H9 (cell line): ENCODE data around the gene SLC27A1. TPM values are rescaled to one million over a fixed set of nuclear protein-coding genes. Genes with fewer than 3 reads are reported as not detected.

Experiments used
- DNase-seq: peaks from one replicate; pipeline ENCODE4 v3.0.0-alpha.2; 2017
- H2AFZ ChIP-seq: one replicate; pipeline ENCODE4 v1.6.1; 2013; ENCODE audit warnings: mild to moderate bottlenecking, low read length, control low read depth, moderate library complexity
- H2AK5ac ChIP-seq: 2 replicates; pipeline ENCODE4 v1.6.1; 2013; ENCODE audit warnings: low read length, control low read depth, mixed read lengths; ENCODE audit not compliant: insufficient read length
- H2BK120ac ChIP-seq: one replicate; pipeline ENCODE4 v1.6.1; 2013; ENCODE audit warnings: low read depth, mild to moderate bottlenecking, low read length, control low read depth, inconsistent platforms; ENCODE audit not compliant: poor library complexity, severe bottlenecking
- H2BK12ac ChIP-seq: 2 replicates; pipeline ENCODE4 v1.6.1; 2013; ENCODE audit warnings: low read length, control low read depth, mixed read lengths, low read depth; ENCODE audit not compliant: insufficient read length
- H2BK15ac ChIP-seq: 2 replicates; pipeline ENCODE4 v1.6.1; 2013; ENCODE audit warnings: low read depth, low read length, control low read depth
- H2BK20ac ChIP-seq: one replicate; pipeline ENCODE4 v1.6.1; 2013; ENCODE audit warnings: low read depth, mild to moderate bottlenecking, low read length, control low read depth, inconsistent platforms; ENCODE audit not compliant: poor library complexity, severe bottlenecking
- H2BK5ac ChIP-seq: 2 replicates; pipeline ENCODE4 v1.6.1; 2013; ENCODE audit warnings: low read length, control low read depth, mixed read lengths; ENCODE audit not compliant: insufficient read length
- H3K14ac ChIP-seq: 2 replicates; pipeline ENCODE4 v1.6.1; 2013; ENCODE audit warnings: low read length, control low read depth; ENCODE audit not compliant: insufficient read depth
- H3K18ac ChIP-seq: 2 replicates; pipeline ENCODE4 v1.6.1; 2013; ENCODE audit warnings: low read depth, mild to moderate bottlenecking, mixed read lengths, low read length, control low read depth; ENCODE audit not compliant: insufficient read length
- H3K23ac ChIP-seq: 2 replicates; pipeline ENCODE4 v1.6.1; 2013; ENCODE audit warnings: low read length, control low read depth, mixed read lengths, low read depth; ENCODE audit not compliant: insufficient read length
- H3K23me2 ChIP-seq: 2 replicates; pipeline ENCODE4 v1.6.1; 2013; ENCODE audit warnings: low read depth, mild to moderate bottlenecking, mixed read lengths, low read length, control low read depth; ENCODE audit not compliant: insufficient read length, poor library complexity, severe bottlenecking
- H3K27ac ChIP-seq: 2 replicates; pipeline ENCODE4 v1.5.1; 2013; ENCODE audit warnings: low read length, control low read depth, mixed read lengths, low read depth; ENCODE audit not compliant: insufficient read length
- H3K27me3 ChIP-seq: 2 replicates; pipeline ENCODE4 v1.6.1; 2013; ENCODE audit warnings: low read length, control low read depth, inconsistent platforms; ENCODE audit not compliant: insufficient read depth
- H3K4ac ChIP-seq: 2 replicates; pipeline ENCODE4 v1.6.1; 2013; ENCODE audit warnings: low read depth, mild to moderate bottlenecking, control low read depth, inconsistent platforms, low read length, moderate library complexity
- H3K4me1 ChIP-seq: 2 replicates; pipeline ENCODE4 v1.6.1; 2013; ENCODE audit warnings: low read length, control low read depth, inconsistent platforms; ENCODE audit not compliant: insufficient read depth
- H3K4me2 ChIP-seq: 2 replicates; pipeline ENCODE4 v1.6.1; 2013; ENCODE audit warnings: low read length, control low read depth, mixed read lengths; ENCODE audit not compliant: insufficient read length, insufficient read depth
- H3K56ac ChIP-seq: 2 replicates; pipeline ENCODE4 v1.6.1; 2013; ENCODE audit warnings: low read depth, mild to moderate bottlenecking, mixed read lengths, low read length, control low read depth; ENCODE audit not compliant: insufficient read length
- H3K79me1 ChIP-seq: 2 replicates; pipeline ENCODE4 v1.6.1; 2013; ENCODE audit warnings: low read depth, mild to moderate bottlenecking, moderate library complexity, low read length, control low read depth, inconsistent platforms; ENCODE audit not compliant: insufficient read depth, poor library complexity, severe bottlenecking
- H3K79me2 ChIP-seq: 2 replicates; pipeline ENCODE4 v1.6.1; 2013; ENCODE audit warnings: low read length, control low read depth, inconsistent platforms; ENCODE audit not compliant: insufficient read depth
- H3K9ac ChIP-seq: 2 replicates; pipeline ENCODE4 v1.6.1; 2013; ENCODE audit warnings: low read length, control low read depth, mixed read lengths; ENCODE audit not compliant: insufficient read length; ENCODE audit errors: extremely low read depth
- H3K9me3 ChIP-seq: one replicate; pipeline ENCODE4 v1.6.1; 2013; ENCODE audit warnings: low read depth, low read length, inconsistent platforms; ENCODE audit not compliant: control insufficient read depth
- H3T11ph ChIP-seq: one replicate; pipeline ENCODE4 v1.6.1; 2013; ENCODE audit warnings: mild to moderate bottlenecking, low read length, control low read depth, inconsistent platforms
- H4K20me1 ChIP-seq: one replicate; pipeline ENCODE4 v1.6.1; 2013; ENCODE audit not compliant: control insufficient read depth, insufficient read length, insufficient read depth
- H4K5ac ChIP-seq: 2 replicates; pipeline ENCODE4 v1.6.1; 2013; ENCODE audit warnings: low read depth, mild to moderate bottlenecking, mixed read lengths, low read length, control low read depth; ENCODE audit not compliant: insufficient read length
- H4K8ac ChIP-seq: replicated peaks from 2 replicates; pipeline ENCODE4 v1.6.1; 2013; ENCODE audit warnings: low read length, control low read depth, mixed read lengths, low read depth; ENCODE audit not compliant: insufficient read length
- H4K91ac ChIP-seq: 2 replicates; pipeline ENCODE4 v1.6.1; 2013; ENCODE audit warnings: low read depth, mild to moderate bottlenecking, moderate library complexity, mixed read lengths, low read length, control low read depth; ENCODE audit not compliant: insufficient read length
- H3K27ac Mint-ChIP-seq, 3 experiments: 2 replicates in 2 of 3; 3 replicates in 1 of 3; pipeline ENCODE4 v1.8.0; 2020 to 2021; ENCODE audit warnings: mixed read lengths in 3 of 3, mild to moderate bottlenecking in 1 of 3, moderate library complexity in 1 of 3
- H3K27me3 Mint-ChIP-seq: 2 replicates; pipeline ENCODE4 v1.8.0; 2021; ENCODE audit warnings: low read depth, mild to moderate bottlenecking, moderate library complexity, mixed read lengths
- H3K36me3 Mint-ChIP-seq, 3 experiments: 2 replicates in 2 of 3; 3 replicates in 1 of 3; pipeline ENCODE4 v1.8.0; 2020 to 2021; ENCODE audit warnings: low read depth in 3 of 3, mixed read lengths in 3 of 3; ENCODE audit not compliant: insufficient read depth in 1 of 3
- H3K4me1 Mint-ChIP-seq, 2 experiments: 2 replicates each; pipeline ENCODE4 v1.8.0; 2020; ENCODE audit warnings: mixed read lengths in 2 of 2
- H3K4me3 Mint-ChIP-seq, 2 experiments: 2 replicates in 1 of 2; 3 replicates in 1 of 2; pipeline ENCODE4 v1.8.0; 2020 to 2021; ENCODE audit warnings: mild to moderate bottlenecking in 2 of 2, mixed read lengths in 2 of 2, moderate library complexity in 1 of 2
- H3K9me3 Mint-ChIP-seq, 2 experiments: 2 replicates in 1 of 2; 3 replicates in 1 of 2; pipeline ENCODE4 v1.8.0; 2020; ENCODE audit warnings: mild to moderate bottlenecking in 2 of 2, mixed read lengths in 2 of 2, moderate library complexity in 1 of 2
- CTCF ChIP-seq: fragments of 200-600 bp; sonication (generic); conservative IDR thresholded peaks from 3 replicates; pipeline ENCODE4 v1.8.0; 2021; ENCODE audit warnings: antibody characterized with exemption, mild to moderate bottlenecking
- WGBS: extraction: QIAGEN DNeasy Blood & Tissue Kit; methylation state at CpG from one replicate; pipeline ENCODE4 v1.1.7; 2013; ENCODE audit warnings: missing lambda C conversion rate, low lambda C conversion rate, mixed read lengths; ENCODE audit not compliant: insufficient read length; ENCODE audit errors: extremely low coverage; 5-methylcytosine and 5-hydroxymethylcytosine counted together
- total RNA-seq: library from RNA; stranded (reverse); gene quantifications from 2 replicates; pipeline ENCODE4 v1.2.1, GENCODE V29; 2021

Gene SLC27A1
- total RNA-seq, 1 experiment from 2014 or later, result 6.4 TPM

GRCh38 chr19:17526922-17527321 is 56.6 kb downstream of the SLC27A1 start:
- H4K20me1 ChIP-seq, result no peaks in the 10 kb centered on the region
- H4K5ac ChIP-seq, result no peak overlapping the region
- H3K23ac ChIP-seq, result no peak overlapping the region
- H2BK20ac ChIP-seq, result no peak overlapping the region
- H2BK120ac ChIP-seq, result no peak overlapping the region
- Mint-ChIP-seq H3K27ac (no peak overlapping the region; a peak in 1 of 7 replicates), H3K36me3 (no peaks in the 10 kb centered on the region; a peak in 1 of 7 replicates), H3K27me3 (peaks cover 3% of the 10 kb centered on the region), H3K9me3 (peaks cover 5 to 7% of the 10 kb centered on the region in 2 experiments; a peak in 3 of 5 replicates), H3K4me3 (no peak overlapping the region), H3K4me1 (peaks cover 8 to 11% of the 10 kb centered on the region in 2 experiments)
- H3K79me1 ChIP-seq, result no peaks in the 10 kb centered on the region
- H2BK5ac ChIP-seq, result no peak overlapping the region
- DNase-seq, result no peak
- H4K8ac ChIP-seq, result no peak overlapping the region
- H3K9ac ChIP-seq, result no peak overlapping the region
- no peak overlapping the region for H2BK15ac ChIP-seq
- H3K27me3 ChIP-seq, result no peaks in the 10 kb centered on the region
- WGBS, result no CpG with 5 or more reads among the region's 16 CpGs
- H3K4me2 ChIP-seq, result no peak overlapping the region
- no peak overlapping the region for H2AK5ac ChIP-seq
- no peak overlapping the region for H3T11ph ChIP-seq
- H4K91ac ChIP-seq, result no peak overlapping the region
- no peak overlapping the region for H3K4ac ChIP-seq
- no peaks in the 10 kb centered on the region for H3K79me2 ChIP-seq
- H3K18ac ChIP-seq, result no peak overlapping the region
- H3K4me1 ChIP-seq, result 0 out of 2 replicates have a peak, but pooled peaks cover 2% of the 10 kb centered on the region
- H3K27ac ChIP-seq, result no peak overlapping the region
- H3K9me3 ChIP-seq, result no peaks in the 10 kb centered on the region
- H3K56ac ChIP-seq, result no peak overlapping the region
- H2AFZ ChIP-seq, result no peak overlapping the region
- TF ChIP-seq CTCF, result no peak
- H2BK12ac ChIP-seq, result no peak overlapping the region
- no peaks in the 10 kb centered on the region for H3K23me2 ChIP-seq
- H3K14ac ChIP-seq, result peak overlapping the region; percentile 46; the same call in 1 of the 2 replicates
